ENCODE results near the gene SIAH2. TPM values are rescaled to one million over a fixed set of nuclear protein-coding genes. Genes with fewer than 3 reads are reported as not detected.

Gene SIAH2
- total RNA-seq, 1 donor from 2014 or later = 18.5 TPM

- Mint-ChIP-seq H3K27me3 (ENCODE audit: low read depth) (peaks cover 5% of the 10 kb centered on the region), H3K9me3 (no peaks in the 10 kb centered on the region), H3K4me3 (peak overlapping the region; percentile 98), H3K4me1 (peaks cover 29% of the 10 kb centered on the region), H3K36me3 (ENCODE audit: low read depth) (no peaks in the 10 kb centered on the region), H3K27ac (ENCODE audit: unreplicated experiment) (no peak overlapping the region)
- no peak for DNase-seq (ENCODE audit: low read depth, low spot score)
- TF ChIP-seq CTCF (conservative IDR thresholded peaks at IDR 0.05) = no peak
These were observed 2.0 kb upstream of the SIAH2 start for GRCh38 chr3:150764967-150765366.

- no peak for TF ChIP-seq CTCF (conservative IDR thresholded peaks at IDR 0.05)
- peaks cover 5% of the 10 kb centered on the region for H3K27me3 Mint-ChIP-seq (ENCODE audit: low read depth)
- no peak for DNase-seq (ENCODE audit: low read depth, low spot score)
- peaks cover 29% of the 10 kb centered on the region for H3K4me1 Mint-ChIP-seq
- peak overlapping the region; percentile 98 for H3K4me3 Mint-ChIP-seq
- H3K27ac Mint-ChIP-seq (ENCODE audit: unreplicated experiment) = no peak overlapping the region
- H3K9me3 Mint-ChIP-seq = no peaks in the 10 kb centered on the region
- no peaks in the 10 kb centered on the region for H3K36me3 Mint-ChIP-seq (ENCODE audit: low read depth)
These were observed 1.6 kb upstream of the SIAH2 start for GRCh38 chr3:150764566-150764965.

GRCh38 chr3:150763841-150764483 lies 993 bp upstream of the SIAH2 start:
- peak overlapping the region; percentile 98 for H3K27ac Mint-ChIP-seq (ENCODE audit: unreplicated experiment)
- peak; percentile 52 for DNase-seq (ENCODE audit: low read depth, low spot score)
- H3K36me3 Mint-ChIP-seq (ENCODE audit: low read depth) = no peaks in the 10 kb centered on the region
- no peaks in the 10 kb centered on the region for H3K9me3 Mint-ChIP-seq
- peak; percentile 53 for TF ChIP-seq CTCF (conservative IDR thresholded peaks at IDR 0.05)
- peaks cover 5% of the 10 kb centered on the region for H3K27me3 Mint-ChIP-seq (ENCODE audit: low read depth)
- peak overlapping the region; percentile 98 for H3K4me3 Mint-ChIP-seq
- H3K4me1 Mint-ChIP-seq = peaks cover 29% of the 10 kb centered on the region

GRCh38 chr3:150762662-150763121 lies 277 bp downstream of the SIAH2 start:
- TF ChIP-seq CTCF (conservative IDR thresholded peaks at IDR 0.05) = no peak
- DNase-seq (ENCODE audit: low read depth, low spot score) = no peak
- H3K4me1 Mint-ChIP-seq = peaks cover 34% of the 10 kb centered on the region
- no peaks in the 10 kb centered on the region for H3K36me3 Mint-ChIP-seq (ENCODE audit: low read depth)
- peaks cover 5% of the 10 kb centered on the region for H3K27me3 Mint-ChIP-seq (ENCODE audit: low read depth)
- no peak overlapping the region for H3K4me3 Mint-ChIP-seq
- no peaks in the 10 kb centered on the region for H3K9me3 Mint-ChIP-seq
- H3K27ac Mint-ChIP-seq (ENCODE audit: unreplicated experiment) = no peak overlapping the region

- Mint-ChIP-seq H3K4me1 (peaks cover 34% of the 10 kb centered on the region), H3K9me3 (no peaks in the 10 kb centered on the region), H3K4me3 (peak overlapping the region; percentile 97)
These were observed 923 bp downstream of the SIAH2 start for GRCh38 chr3:150761831-150762661.

More at GRCh38 chr3:150761831-150762661, 923 bp downstream of the SIAH2 start:
- DNase-seq (ENCODE audit: low read depth, low spot score) = peak; percentile 14
- peak overlapping the region; percentile 92 for H3K27ac Mint-ChIP-seq (ENCODE audit: unreplicated experiment)
- H3K36me3 Mint-ChIP-seq (ENCODE audit: low read depth) = no peaks in the 10 kb centered on the region
- H3K27me3 Mint-ChIP-seq (ENCODE audit: low read depth) = peaks cover 5% of the 10 kb centered on the region
- no peak for TF ChIP-seq CTCF (conservative IDR thresholded peaks at IDR 0.05)
